ENCODE measurements around the gene MYBBP1A.

MYBBP1A gene

GRCh38 chr17:4512156-4513112 is 42.8 kb downstream of the MYBBP1A start:
- ChIA-PET POLR2A (no interaction called here), CTCF (no interaction called here)
- no peak overlapping the region for H3K4me3 ChIP-seq (ENCODE audit: low read depth, low read length)
- DNase-seq (ENCODE audit: low read depth, low spot score) = no peak
- TF ChIP-seq CTCF (IDR thresholded peaks at IDR 0.05; ENCODE audit: insufficient read depth, low read length, missing control alignments) = no peak

GRCh38 chr17:4511199-4511932 is 43.8 kb downstream of the MYBBP1A start:
- CTCF ChIA-PET = no interaction called here
- TF ChIP-seq CTCF (IDR thresholded peaks at IDR 0.05; ENCODE audit: insufficient read depth, low read length, missing control alignments) = no peak
- no peak overlapping the region for H3K4me3 ChIP-seq (ENCODE audit: low read depth, low read length)
- POLR2A ChIA-PET = no interaction called here
- DNase-seq (ENCODE audit: low read depth, low spot score) = no peak

GRCh38 chr17:4510618-4510941 is 44.6 kb downstream of the MYBBP1A start:
- no peak for TF ChIP-seq CTCF (IDR thresholded peaks at IDR 0.05; ENCODE audit: insufficient read depth, low read length, missing control alignments)
- no peak for DNase-seq (ENCODE audit: low read depth, low spot score)
- ChIA-PET POLR2A (no interaction called here), CTCF (interaction anchor here (1.1 kb wide), 1 partner anchor 56 kb away, joined by 3 read pairs; no protein-coding TSS in a partner anchor)
- H3K4me3 ChIP-seq (ENCODE audit: low read depth, low read length) = no peak overlapping the region

GRCh38 chr17:4509923-4510617 is 45.1 kb downstream of the MYBBP1A start:
- ChIA-PET POLR2A (no interaction called here), CTCF (interaction anchor here (1.1 kb wide), 1 partner anchor 56 kb away, joined by 3 read pairs; no protein-coding TSS in a partner anchor)
- no peak for TF ChIP-seq CTCF (IDR thresholded peaks at IDR 0.05; ENCODE audit: insufficient read depth, low read length, missing control alignments)

GRCh38 chr17:4509401-4509800 is 45.8 kb downstream of the MYBBP1A start:
- POLR2A ChIA-PET = no interaction called here
- CTCF ChIA-PET = interaction anchor here (1.1 kb wide), 1 partner anchor 57 kb away, joined by 3 read pairs; no protein-coding TSS in a partner anchor
- TF ChIP-seq CTCF (IDR thresholded peaks at IDR 0.05; ENCODE audit: insufficient read depth, low read length, missing control alignments) = no peak
- no peak for DNase-seq (ENCODE audit: low read depth, low spot score)
- no peak overlapping the region for H3K4me3 ChIP-seq (ENCODE audit: low read depth, low read length)

More at GRCh38 chr17:4509923-4510617, 45.1 kb downstream of the MYBBP1A start:
- no peak for DNase-seq (ENCODE audit: low read depth, low spot score)
- H3K4me3 ChIP-seq (ENCODE audit: low read depth, low read length) = no peak overlapping the region

All from AG04449 (cell line).